HG03139 (cell line): ENCODE data around the gene OTOA.
"Not testable (repeated sequence)": the region's sequence is repeated elsewhere in the genome, so short reads cannot be mapped to it uniquely, and the experiment has no call there.

Source experiments
- ATAC-seq: cut with Tn5 transposase; IDR thresholded peaks from one replicate; pipeline ENCODE4 v1.9.1; 2021; ENCODE audit not compliant: unreplicated experiment

The OTOA gene

GRCh38 chr16:21717608-21718007 is 53.8 kb downstream of the OTOA start:
- ATAC-seq = no peak

GRCh38 chr16:21719283-21719682 is 55.5 kb downstream of the OTOA start:
- no peak for ATAC-seq

- no peak for ATAC-seq
Observed at GRCh38 chr16:21720533-21720932, 56.8 kb downstream of the OTOA start.

GRCh38 chr16:21722771-21723455 is 59.1 kb downstream of the OTOA start:
- ATAC-seq = no peak

- ATAC-seq = no peak
Observed at GRCh38 chr16:21723532-21723931, 59.8 kb downstream of the OTOA start.

- no peak for ATAC-seq
Observed at GRCh38 chr16:21727344-21727743, 63.6 kb downstream of the OTOA start.

- not testable (repeated sequence) for ATAC-seq
Observed at GRCh38 chr16:21731233-21731632, 67.5 kb downstream of the OTOA start.

- not testable (repeated sequence) for ATAC-seq
Observed at GRCh38 chr16:21740637-21741036, 76.9 kb downstream of the OTOA start.

GRCh38 chr16:21756192-21757079 is 92.7 kb downstream of the OTOA start:
- not testable (repeated sequence) for ATAC-seq

GRCh38 chr16:21757080-21757671 is 93.4 kb downstream of the OTOA start:
- peak; percentile 79 for ATAC-seq

- ATAC-seq = not testable (repeated sequence)
Observed at GRCh38 chr16:21768280-21768679, 104.5 kb downstream of the OTOA start.

GRCh38 chr16:21768810-21769209 is 105.0 kb downstream of the OTOA start:
- ATAC-seq = not testable (repeated sequence)

- not testable (repeated sequence) for ATAC-seq
Observed at GRCh38 chr16:21769284-21769683, 105.5 kb downstream of the OTOA start.

GRCh38 chr16:21770584-21770983 is 106.8 kb downstream of the OTOA start:
- not testable (repeated sequence) for ATAC-seq

GRCh38 chr16:21772547-21773206 is 108.9 kb downstream of the OTOA start:
- not testable (repeated sequence) for ATAC-seq

- ATAC-seq = not testable (repeated sequence)
Observed at GRCh38 chr16:21773207-21773553, 109.4 kb downstream of the OTOA start.

GRCh38 chr16:21780525-21780924 is 116.8 kb downstream of the OTOA start:
- not testable (repeated sequence) for ATAC-seq

- peak; percentile 55 for ATAC-seq
Observed at GRCh38 chr16:21790506-21790905, 126.7 kb downstream of the OTOA start.

- not testable (repeated sequence) for ATAC-seq
Observed at GRCh38 chr16:21793310-21793709, 129.5 kb downstream of the OTOA start.

GRCh38 chr16:21798601-21799000 is 134.8 kb downstream of the OTOA start:
- not testable (repeated sequence) for ATAC-seq
